ENCODE measurements around the gene CHCHD4.

The CHCHD4 gene

DNA sequence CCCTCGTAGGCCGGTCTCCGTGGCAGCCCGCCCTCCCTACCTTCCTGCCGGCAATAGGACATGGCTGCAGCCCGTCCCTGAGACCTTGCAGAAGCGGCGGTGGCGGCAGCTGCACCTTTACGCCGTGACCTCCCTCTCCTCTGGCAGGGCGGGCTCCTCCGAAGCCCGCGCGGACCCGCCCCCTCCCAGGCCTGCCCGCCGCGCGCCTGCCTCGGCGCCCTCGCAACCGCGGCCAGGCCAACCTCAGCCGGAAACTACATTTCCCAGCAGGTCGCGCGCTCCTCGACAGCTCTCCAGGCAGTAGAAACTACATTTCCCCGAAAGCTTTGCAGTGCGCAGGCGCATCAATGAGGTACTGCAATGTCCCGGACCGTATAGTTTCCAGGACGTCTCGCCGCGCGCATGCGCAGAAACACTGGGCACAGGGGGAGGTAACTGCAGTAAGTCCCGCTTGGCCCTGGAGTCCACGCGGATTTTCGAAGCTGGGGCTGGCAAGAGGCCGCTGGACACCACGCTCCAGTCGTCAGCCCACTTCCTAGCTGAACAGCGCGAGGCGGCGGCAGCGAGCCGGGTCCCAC, at the start of gene CHCHD4, which contains the start of gene TMEM43:
Gene CHCHD4, minus strand, starts transcription at position 256 of the 578 bp plus-strand sequence. Its CDS starts 194 bp downstream, at position 62.
Gene TMEM43, plus strand, starts transcription at position 438 of the 578 bp plus-strand sequence. CDS start 142 bp downstream, outside the sequence.
- DNase-seq (ENCODE audit: low read depth), result peak; percentile 96

DNA sequence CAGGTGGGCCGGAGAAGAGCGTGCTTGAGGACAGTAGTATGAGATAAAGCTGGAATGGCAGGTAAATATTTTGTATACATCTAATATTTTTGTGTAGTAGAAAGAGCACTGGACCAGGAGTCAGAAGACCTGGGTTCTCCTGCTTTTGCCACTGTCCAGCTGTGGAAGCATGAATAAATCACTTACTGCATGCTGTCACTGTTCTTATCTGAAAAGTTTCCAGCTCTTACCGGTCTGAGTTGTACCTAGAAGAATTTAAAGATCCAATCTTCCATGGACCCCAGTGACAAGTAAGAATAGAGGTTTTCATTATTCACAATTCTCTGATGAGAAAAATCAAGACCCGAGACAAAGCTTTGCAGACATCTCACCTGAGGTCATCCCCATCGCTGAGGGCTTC, 47.8 kb upstream of the CHCHD4 start:
- DNase-seq (ENCODE audit: low read depth), result no peak

DNA sequence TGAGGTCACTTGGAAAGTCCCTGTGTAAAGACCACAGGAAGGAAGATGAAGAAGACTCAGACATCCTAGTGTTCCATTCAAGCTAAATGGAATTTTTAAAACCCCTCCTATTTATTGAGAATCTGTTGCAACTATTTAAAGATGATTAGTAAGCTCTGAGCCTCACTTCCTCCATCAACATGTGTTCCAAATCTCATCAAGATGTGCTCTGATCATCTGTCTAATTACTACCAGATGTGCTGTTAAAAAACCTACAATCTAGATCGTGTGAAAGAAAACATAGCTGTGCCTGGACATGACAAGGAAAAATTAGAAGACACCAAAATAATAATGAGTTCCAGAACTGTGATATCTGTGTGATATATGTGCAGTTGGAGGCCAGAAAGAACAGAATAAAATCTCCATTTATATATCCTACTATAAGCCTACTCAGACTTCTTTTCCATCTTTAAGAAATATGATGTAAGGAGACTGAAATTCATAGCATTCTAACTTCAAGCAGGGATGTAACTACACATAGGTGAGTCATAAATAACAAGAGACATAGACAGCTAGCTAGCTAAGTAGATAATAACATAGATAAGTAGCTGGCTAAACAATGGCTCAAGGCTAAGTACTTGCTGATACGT, 46.0 kb upstream of the CHCHD4 start:
- DNase-seq (ENCODE audit: low read depth), result no peak

DNA sequence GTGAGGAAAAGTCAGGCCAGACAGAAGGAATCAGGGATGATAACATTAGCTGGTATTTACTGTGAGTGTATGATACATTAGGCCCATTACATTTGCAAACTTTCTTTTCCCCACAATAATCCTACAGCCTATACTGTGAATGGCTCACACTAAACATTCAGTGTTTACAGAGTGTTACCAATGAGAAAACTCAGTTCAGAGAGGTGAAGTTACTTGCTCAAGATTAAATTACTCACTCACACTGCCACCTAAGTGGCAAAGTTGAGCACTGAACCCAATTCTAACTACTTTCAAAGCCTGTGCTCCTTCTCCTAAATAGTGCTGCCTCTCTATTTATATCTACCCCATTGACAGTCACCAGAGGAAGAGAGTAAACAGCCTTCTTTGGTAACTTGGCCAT, 45.2 kb upstream of the CHCHD4 start:
- DNase-seq (ENCODE audit: low read depth), result no peak

DNA sequence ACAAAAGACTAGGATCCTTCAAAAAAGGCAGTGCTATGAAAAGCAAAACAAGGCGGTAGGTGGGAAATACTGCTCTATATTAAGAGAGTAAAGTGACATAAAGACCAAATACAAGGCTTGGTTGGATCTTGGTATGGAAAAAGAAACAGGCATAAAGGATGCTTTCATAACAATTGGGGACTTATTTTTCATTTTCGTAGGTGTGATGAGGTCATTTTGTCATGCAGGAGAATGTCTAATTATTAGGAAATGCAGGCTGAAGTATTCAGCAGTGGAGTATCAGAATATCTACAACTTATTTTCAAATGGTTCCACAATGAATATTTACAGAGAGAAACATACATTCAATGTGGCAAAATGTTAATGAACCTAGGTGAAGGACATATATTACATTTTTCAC, 44.8 kb upstream of the CHCHD4 start:
- no peak for DNase-seq (ENCODE audit: low read depth)

DNA sequence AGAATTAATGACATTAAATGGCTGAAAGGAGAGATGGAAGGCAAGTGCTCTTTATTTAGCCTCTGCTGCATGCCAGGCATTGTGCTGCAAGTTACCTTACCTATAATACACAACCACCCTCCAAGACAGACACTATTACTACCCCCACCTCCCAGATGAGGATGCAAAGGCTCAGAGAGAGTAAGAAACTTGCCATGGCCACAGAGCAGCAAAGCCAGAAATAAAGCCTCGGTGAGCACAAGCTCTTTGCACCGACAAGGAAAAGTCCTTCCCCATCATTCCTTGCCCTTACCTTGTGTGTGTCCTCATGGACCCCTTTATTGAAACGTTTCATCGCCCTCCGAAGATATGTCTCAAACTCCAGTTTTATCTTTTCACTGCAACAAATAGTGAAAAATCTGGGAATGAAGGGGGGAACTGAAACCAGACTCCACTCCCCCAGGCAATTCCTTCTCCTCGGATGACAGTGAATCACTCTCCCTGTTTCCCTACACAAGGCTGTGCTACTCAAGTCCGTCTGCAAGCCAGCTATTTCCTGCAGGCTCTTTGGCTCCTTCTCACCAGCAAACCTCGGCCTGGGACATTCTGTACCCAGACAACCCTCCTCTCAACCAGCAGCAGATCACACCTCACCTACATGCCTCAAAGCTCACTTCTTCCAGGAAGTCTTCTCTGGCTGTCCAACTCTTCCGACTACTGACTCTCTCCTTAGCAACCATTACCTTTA, 42.4 kb upstream of the CHCHD4 start:
- no peak for DNase-seq (ENCODE audit: low read depth)

DNA sequence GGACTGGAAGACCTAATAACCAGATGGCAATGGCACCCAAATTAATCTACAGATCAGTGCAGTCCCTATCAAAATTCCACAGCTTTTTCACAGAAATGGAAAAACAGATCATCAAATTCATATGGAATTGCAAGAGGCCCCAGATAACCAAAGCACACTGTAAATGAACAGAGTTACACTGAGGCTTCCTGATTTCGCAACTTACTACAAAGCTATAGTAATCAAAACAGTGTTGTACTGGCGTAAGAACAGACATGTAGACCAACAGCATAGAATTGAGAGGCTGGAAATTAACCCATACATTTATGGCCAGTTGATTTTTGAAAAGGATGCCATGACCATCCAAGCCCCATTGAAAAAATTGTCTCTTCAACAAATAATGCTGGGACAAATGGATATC, 37.5 kb upstream of the CHCHD4 start:
- no peak for DNase-seq (ENCODE audit: low read depth)

DNA sequence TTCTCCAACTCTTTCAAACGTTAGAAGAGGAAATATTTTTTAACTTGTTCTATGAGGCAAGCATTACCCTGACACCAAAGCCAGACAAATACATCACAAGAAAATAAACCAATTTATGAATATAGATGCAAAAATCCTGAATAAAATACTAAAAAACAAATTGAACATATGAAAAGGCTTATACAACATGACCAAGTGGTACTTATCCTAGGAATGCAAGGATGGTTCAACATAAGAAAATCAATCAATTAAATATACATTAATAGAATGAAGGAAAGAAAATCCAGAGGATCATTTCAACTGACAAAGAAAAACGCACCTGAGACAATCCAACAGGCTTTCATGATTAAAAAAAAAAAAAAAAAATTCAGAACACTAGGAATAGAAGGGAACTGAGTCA, 36.6 kb upstream of the CHCHD4 start:
- no peak for DNase-seq (ENCODE audit: low read depth)

DNA sequence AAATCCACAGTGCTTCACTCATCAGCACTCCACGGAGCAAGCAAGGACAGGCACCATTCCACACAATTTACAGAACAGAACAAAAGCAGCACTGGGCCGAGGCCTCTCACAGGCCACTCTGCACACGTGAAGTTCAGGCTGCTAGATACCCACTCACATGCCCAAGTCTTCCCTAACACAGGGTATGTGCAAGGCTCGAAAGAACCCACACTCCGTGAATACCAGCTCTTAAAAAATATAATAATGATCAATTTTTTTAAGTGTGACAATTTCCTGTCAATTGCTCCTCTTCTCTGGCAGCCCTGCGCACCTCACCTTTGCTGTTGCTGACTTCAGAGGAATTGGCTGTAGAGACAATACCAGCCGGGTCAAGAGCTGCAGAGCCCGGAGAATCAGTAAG, 34.8 kb upstream of the CHCHD4 start:
- no peak for DNase-seq (ENCODE audit: low read depth)

DNA sequence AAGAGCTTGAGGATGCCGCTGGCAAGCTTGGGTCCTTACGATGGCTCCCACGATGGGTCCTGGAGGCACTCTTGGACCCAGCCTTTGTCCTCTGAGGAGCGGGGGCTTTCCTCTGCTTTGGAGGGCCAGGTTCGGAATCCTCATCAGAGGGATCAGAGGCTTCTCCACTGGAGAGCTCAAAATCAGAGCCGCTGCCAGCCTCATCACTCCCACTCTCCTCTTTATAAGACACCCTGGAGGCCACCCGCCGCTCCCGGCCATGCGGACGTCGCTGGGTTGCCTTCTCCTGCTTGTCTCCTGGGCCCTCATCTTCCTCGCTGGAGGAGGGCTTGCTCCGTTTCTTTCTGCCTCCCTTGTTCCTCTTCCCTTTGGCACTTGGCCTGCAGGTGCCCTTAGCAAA, 33.7 kb upstream of the CHCHD4 start:
- DNase-seq (ENCODE audit: low read depth), result no peak

DNA sequence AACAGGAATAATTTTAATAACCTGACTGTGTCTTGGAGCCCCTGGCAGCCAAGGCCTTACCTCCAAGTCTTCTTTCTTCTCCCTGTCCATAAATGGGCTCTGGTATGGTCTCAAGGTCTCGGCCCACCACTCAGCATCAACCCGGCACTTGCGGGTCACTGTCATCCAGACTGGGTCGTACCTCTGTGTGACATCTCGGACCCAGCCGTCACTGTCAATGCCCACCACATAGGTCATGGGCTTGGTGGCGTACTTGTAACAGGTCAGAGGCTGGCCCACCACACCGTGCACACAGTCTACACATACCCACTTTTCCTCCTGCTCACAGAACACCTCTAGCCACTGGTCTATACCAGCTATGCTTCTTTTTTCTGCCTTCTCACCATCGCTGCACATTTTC, 33.3 kb upstream of the CHCHD4 start:
- no peak for DNase-seq (ENCODE audit: low read depth)

DNA sequence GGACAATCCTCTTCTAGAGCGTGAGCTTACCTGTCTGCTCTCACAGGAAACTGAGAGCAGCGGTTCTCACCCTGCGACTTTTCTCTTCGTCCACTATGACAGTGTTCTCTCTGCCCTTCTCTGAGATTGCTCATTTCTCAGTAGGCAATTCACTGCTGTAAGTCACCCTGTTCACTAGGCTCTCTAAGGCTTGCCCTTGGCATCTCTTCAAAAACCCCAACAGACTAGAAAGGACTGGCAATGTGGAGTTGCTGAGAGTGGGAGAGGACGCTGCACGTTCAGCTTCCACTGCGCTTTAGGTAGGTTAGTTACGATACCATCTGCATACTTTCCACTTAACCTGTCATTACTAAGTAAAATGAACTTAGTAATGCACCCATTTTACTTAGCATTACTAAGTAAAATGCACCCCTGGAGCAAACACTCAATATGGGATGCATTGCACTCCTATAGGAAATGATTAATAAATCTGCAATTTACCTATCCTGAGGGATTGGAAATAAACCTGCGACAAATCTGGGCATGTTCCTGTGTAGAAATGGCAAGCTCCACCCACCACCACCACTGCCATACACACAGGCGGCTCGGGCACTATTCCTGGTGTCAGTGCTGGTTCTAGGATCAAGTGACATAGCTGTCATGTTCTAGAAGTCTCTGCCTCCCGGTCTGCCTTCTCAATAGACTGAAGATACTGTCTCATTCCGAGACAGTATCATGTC, 32.3 kb upstream of the CHCHD4 start:
- no peak for DNase-seq (ENCODE audit: low read depth)

DNA sequence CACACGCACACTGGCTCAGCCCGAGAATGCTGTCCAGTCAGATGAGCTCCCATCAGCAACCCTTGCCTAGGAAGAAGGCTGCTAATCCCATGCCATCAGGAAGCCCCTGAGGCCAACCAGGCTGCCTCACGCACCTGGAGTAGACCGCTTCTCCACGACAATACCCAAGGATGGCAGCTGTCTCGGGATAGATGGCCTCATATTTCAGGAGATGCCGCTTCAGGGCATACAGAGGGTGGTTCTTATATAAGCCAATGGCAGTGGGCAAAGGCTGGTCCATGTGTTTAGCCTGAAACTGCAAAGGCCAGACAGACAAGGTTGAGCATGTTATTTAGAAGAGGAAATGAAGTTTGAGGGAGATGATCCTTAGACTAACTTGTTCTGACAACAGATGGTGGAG, 31.5 kb upstream of the CHCHD4 start:
- DNase-seq (ENCODE audit: low read depth), result no peak

DNA sequence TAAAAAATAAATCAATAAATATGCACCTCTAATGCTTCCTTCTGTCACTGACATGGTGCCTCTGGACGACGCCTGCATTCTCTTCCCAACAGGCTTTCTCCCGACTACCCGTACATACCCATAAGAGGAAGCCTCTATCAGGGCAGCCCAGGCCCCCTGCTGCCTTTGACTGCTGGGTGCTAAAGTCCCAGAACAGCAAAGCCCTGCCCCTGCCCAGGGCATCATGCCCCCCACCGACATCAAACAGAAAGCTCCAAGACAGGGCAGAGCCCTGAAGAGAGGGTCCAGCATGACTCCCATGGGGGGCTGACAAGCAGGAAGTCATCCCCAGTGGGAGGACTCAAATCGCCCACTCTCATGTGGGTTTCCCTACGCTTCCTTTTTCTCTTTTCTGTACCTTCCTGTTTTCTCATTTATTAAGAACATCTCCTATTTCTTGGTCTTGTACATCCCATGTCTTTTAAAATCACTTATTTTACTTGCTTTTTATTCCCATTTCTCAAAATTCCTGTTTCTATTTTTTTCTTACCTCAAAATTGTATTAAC, 30.3 kb upstream of the CHCHD4 start:
- no peak for DNase-seq (ENCODE audit: low read depth)

DNA sequence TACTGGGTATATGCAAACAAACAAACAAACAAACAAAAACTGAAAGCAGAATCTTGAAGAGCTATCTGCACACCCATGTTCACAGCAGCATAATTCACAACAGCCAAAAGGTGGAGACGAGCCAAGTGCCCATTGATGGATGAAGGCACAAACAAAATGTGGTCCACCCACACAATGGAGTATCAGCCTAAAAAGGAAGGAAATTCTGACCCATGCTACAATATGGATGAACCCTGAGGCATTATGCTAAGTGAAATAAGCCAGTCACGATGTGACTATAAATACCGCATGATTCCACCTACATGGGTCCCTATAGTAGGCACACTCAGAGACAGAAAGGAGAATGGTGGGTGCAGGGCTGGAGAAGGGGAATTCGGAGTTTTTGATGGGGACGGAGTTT, 29.6 kb upstream of the CHCHD4 start:
- no peak for DNase-seq (ENCODE audit: low read depth)

DNA sequence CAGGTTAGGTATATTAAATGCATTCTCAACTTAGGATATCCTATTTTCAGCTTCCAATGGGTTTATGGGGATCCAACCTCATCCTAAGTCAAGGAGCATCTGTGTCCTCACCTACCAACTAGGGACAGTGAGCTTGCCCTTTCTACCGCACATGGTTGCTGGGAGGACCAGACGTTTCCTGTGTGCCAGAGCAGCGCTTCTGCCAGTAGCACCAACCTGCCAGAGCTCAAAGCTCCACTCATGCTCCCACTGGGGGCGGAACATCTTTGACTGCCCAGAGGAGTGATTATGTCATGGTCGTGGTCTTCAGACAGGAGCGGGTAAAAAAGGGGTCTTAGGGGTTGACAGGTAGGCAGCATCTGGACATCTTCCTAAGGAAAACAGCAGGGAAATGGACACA, 29.0 kb upstream of the CHCHD4 start:
- no peak for DNase-seq (ENCODE audit: low read depth)

DNA sequence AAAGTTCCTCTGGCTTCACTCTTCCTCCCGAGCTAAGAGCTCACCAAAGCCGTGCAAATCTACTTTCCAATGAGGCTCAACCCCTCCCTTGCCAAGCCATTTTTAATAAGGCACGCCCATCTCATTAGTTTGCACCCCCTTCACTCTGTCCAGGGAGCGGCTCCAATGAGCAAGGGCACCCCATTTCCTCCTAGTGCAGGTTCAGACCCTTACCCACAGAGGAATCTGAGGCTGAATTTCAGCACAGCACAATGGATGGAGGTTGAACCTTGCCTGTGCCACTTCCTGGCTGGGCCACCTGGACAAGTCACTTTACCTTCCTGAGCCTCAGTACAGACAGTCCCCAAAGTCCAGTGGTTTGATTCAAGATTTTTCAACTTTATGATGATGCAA, 28.3 kb upstream of the CHCHD4 start:
- DNase-seq (ENCODE audit: low read depth), result no peak

DNA sequence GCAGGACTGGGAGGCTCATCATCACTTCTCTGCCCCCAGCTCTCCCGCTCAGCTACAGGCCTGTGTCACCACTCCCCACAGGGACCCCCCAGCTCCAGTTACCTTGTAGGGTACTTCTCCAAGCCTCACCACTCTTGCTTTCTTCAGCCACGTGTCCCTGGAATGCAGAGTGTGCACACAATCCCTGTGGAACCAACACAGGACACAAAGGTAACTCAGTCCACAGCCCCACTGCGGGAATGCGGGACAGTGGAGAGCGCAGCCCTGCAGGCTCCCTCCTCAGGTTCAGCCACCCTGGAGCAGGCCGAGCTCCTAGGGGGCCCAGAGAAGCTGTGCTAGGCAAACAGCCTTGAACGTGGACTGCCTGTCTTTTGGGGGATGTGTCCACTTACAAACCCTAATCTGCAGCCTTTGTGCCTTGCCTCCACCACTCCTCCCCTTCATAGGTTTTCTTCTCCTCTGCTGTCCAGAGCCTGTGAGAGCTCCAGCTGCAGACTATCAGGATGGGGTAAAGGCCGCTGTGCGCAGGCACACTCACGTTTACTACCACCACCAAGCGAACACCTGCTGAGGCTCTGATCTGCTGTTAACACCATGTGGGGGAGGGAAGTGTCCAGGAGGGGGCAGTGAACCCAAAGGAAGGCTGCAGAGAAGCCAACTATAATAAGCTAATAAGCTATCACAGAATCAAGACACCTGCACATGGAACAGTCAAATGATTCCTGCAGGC, 27.7 kb upstream of the CHCHD4 start:
- no peak for DNase-seq (ENCODE audit: low read depth)

DNA sequence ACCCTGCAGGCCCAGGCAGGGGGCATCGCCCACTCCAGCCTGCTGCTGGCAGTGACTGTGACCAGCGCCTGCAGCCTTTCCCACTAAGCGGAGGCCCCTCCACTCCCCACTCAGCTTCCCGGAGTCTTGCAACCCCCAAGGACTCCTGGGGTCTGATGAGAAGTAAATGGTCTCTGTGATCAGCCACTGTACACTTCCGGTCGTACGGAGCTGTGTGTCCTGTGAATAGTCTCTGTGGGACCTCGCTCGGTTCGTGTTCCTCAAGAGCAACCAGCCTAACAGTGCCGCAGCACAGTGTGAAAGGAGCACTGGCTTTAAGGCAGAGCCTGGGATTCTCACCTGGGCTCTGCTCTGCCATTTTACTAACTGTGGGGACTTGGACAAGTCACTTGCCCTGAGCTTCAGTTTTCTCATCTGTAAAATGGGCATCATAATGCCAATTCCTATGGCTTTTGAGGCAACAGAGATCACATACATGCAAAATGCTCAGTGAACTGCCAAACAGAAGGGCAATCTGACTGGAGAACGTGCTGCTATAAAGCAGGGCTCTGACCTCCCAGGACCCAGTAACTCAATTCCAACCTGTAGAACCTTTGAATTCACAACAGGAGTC, 26.9 kb upstream of the CHCHD4 start:
- DNase-seq (ENCODE audit: low read depth), result no peak

DNA sequence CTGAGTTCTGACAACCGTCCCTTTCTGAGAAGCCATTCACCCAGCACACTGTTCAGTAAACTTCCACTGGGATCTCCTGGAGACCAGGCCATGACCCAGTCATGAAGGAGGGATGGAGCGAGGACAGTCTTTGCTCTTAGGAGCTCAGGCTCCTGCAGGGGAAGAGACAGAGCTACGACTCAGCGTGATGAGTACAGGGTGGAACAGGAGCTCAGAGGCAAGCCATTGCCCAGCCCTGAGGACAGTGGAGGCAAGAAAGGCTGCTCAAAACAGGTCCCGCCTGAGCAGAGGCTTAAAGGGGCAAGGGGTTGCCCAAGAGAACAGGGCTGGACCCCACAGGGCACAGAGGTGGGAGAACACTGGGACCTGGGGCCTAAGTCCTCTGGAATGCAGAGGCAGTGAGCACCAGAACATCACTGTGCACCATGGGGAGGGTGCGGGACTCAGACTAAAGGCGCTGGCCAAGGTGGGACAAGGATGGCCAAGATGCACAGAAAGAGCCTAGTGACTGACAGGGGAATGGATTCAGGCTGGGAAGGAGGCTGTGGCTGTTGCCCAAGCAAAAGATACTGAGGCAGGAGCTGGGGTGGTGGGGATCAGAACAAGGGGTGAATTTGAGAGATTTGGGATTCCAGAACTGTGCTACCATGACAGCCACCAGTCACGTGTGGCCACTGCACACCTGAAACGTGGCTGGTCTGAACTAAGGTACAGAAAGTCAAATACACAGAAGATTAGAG, 26.0 kb upstream of the CHCHD4 start:
- DNase-seq (ENCODE audit: low read depth), result no peak

DNA sequence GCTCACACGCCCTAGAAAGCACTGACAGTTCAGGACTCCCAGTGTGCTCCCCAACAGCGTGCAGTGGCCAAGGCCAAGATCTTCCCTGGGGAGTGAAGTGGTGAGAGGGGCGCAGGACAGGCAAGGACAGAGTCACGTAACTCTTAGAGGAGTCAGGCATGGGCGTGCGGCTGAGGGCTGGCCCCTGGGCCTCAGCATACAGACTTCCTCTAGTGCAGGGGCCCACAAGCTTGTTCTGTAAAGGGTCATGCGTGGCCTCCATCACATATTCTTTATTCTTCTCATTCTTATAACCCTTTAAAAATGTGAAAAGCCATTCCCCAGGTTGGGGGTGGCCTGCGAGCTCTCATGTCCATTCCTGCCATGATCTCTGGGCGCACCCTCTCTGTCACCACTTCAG, 25.4 kb upstream of the CHCHD4 start:
- no peak for DNase-seq (ENCODE audit: low read depth)

Measured in stimulated activated CD8-positive, alpha-beta memory T cell treated with anti-CD3 and anti-CD28 coated beads, Interleukin-12 subunit alpha, Interleukin-12 subunit beta, amount 100 ng/mL, for 4 hours (primary cell).